ENCODE measurements around the gene C1orf35. TPM values are rescaled to one million over a fixed set of nuclear protein-coding genes. Genes with fewer than 3 reads are reported as not detected.
A peak's percentile ranks its signal among the peaks of the same experiment; 100 is the strongest.

The C1orf35 gene
- total RNA-seq, 1 experiment from 2014 or later: 24.9 TPM

DNA sequence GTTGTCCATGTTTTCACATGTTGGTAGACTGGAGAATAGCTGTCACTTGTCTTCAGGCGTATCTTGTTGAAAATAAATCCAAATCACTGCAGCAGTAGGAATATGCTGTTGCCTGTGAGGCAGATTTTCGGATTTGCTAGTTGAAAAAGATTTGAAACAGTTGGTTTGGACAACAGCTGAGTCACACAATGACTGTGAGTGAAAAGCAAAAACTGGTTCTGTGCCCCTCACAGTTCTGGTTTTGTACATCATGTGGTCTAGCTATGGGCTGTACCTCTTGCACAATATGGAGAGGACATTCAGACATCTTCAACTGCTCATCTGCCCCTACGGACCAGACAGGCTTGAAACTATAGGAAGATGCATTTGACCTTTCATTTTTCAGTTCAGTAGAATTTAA, 18.8 kb downstream of the C1orf35 start:
- ATAC-seq (no peak), DNase-seq (ENCODE audit: low read depth, low spot score) (no peak)
- BruUV-seq (replicated peaks): no TSS peak
- peak overlapping the region; percentile 82 for H3K27ac ChIP-seq (ENCODE audit: low read length)
- peaks cover 59% of the 10 kb centered on the region for H3K4me1 ChIP-seq (ENCODE audit: control insufficient read depth, insufficient read depth, low read length)
- intact Hi-C loops (cut with micrococcal nuclease; ENCODE audit: unreplicated experiment) (no loop called here), in situ Hi-C loops (cut with HindIII; ENCODE audit: low pct_unique_long_range_greater_than_20kb, low sequenced_read_pairs) (no loop called here)
- no peaks in the 10 kb centered on the region for H3K9me3 ChIP-seq (ENCODE audit: control insufficient read depth, insufficient read depth, low read depth, low read length)
- POLR2A ChIA-PET: no interaction called here
- no peaks in the 10 kb centered on the region for H3K27me3 ChIP-seq (ENCODE audit: control insufficient read depth, insufficient read depth, low read length)
- H3K36me3 ChIP-seq (ENCODE audit: control insufficient read depth, insufficient read depth, low read length): peaks cover 7% of the 10 kb centered on the region; the same call in 1 of the 2 replicates
- TF ChIP-seq, protein P1, sequence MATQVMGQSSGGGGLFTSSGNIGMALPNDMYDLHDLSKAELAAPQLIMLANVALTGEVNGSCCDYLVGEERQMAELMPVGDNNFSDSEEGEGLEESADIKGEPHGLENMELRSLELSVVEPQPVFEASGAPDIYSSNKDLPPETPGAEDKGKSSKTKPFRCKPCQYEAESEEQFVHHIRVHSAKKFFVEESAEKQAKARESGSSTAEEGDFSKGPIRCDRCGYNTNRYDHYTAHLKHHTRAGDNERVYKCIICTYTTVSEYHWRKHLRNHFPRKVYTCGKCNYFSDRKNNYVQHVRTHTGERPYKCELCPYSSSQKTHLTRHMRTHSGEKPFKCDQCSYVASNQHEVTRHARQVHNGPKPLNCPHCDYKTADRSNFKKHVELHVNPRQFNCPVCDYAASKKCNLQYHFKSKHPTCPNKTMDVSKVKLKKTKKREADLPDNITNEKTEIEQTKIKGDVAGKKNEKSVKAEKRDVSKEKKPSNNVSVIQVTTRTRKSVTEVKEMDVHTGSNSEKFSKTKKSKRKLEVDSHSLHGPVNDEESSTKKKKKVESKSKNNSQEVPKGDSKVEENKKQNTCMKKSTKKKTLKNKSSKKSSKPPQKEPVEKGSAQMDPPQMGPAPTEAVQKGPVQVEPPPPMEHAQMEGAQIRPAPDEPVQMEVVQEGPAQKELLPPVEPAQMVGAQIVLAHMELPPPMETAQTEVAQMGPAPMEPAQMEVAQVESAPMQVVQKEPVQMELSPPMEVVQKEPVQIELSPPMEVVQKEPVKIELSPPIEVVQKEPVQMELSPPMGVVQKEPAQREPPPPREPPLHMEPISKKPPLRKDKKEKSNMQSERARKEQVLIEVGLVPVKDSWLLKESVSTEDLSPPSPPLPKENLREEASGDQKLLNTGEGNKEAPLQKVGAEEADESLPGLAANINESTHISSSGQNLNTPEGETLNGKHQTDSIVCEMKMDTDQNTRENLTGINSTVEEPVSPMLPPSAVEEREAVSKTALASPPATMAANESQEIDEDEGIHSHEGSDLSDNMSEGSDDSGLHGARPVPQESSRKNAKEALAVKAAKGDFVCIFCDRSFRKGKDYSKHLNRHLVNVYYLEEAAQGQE (IDR thresholded peaks at IDR 0.05; ENCODE audit: insufficient read depth in 1 of 2, low read depth in 2 of 2, low read length in 1 of 2): no peak
- TF ChIP-seq TCF7L2 (IDR thresholded peaks at IDR 0.05; ENCODE audit: low read depth, low read length): no peak
- TF ChIP-seq, protein P2, sequence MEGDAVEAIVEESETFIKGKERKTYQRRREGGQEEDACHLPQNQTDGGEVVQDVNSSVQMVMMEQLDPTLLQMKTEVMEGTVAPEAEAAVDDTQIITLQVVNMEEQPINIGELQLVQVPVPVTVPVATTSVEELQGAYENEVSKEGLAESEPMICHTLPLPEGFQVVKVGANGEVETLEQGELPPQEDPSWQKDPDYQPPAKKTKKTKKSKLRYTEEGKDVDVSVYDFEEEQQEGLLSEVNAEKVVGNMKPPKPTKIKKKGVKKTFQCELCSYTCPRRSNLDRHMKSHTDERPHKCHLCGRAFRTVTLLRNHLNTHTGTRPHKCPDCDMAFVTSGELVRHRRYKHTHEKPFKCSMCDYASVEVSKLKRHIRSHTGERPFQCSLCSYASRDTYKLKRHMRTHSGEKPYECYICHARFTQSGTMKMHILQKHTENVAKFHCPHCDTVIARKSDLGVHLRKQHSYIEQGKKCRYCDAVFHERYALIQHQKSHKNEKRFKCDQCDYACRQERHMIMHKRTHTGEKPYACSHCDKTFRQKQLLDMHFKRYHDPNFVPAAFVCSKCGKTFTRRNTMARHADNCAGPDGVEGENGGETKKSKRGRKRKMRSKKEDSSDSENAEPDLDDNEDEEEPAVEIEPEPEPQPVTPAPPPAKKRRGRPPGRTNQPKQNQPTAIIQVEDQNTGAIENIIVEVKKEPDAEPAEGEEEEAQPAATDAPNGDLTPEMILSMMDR (IDR thresholded peaks at IDR 0.05): no peak
- no peak for TF ChIP-seq SIN3A (IDR thresholded peaks at IDR 0.05; ENCODE audit: borderline replicate concordance, insufficient read depth, low read depth, low read length)
- no peak for TF ChIP-seq POLR2AphosphoS5 (IDR thresholded peaks at IDR 0.05; ENCODE audit: low read depth, low read length)
- peak overlapping the region; percentile 87 to 98 for H3K4me3 ChIP-seq (ENCODE audit: low read depth in 2 of 2, low read length in 2 of 2)
- CTCF ChIA-PET: no interaction called here

- BruUV-seq (replicated peaks): no TSS peak
- ChIA-PET CTCF (no interaction called here), POLR2A (no interaction called here)
- peak overlapping the region; percentile 82 for H3K27ac ChIP-seq (ENCODE audit: low read length)
- no peaks in the 10 kb centered on the region for H3K9me3 ChIP-seq (ENCODE audit: control insufficient read depth, insufficient read depth, low read depth, low read length)
- peaks cover 7% of the 10 kb centered on the region; the same call in 1 of the 2 replicates for H3K36me3 ChIP-seq (ENCODE audit: control insufficient read depth, insufficient read depth, low read length)
- peak overlapping the region; percentile 87 to 98 for H3K4me3 ChIP-seq (ENCODE audit: low read depth in 2 of 2, low read length in 2 of 2)
- TF ChIP-seq SIN3A (IDR thresholded peaks at IDR 0.05; ENCODE audit: borderline replicate concordance, insufficient read depth, low read depth, low read length): 0 out of 2 replicates have a peak, but pooled peaks have one; percentile 36
- TF ChIP-seq, protein P2 (IDR thresholded peaks at IDR 0.05): no peak
- in situ Hi-C loops (cut with HindIII; ENCODE audit: low pct_unique_long_range_greater_than_20kb, low sequenced_read_pairs): no loop called here
- intact Hi-C loops (cut with micrococcal nuclease; ENCODE audit: unreplicated experiment): no loop called here
- H3K27me3 ChIP-seq (ENCODE audit: control insufficient read depth, insufficient read depth, low read length): no peaks in the 10 kb centered on the region
- ATAC-seq (no peak), DNase-seq (ENCODE audit: low read depth, low spot score) (no peak)
- peaks cover 54% of the 10 kb centered on the region for H3K4me1 ChIP-seq (ENCODE audit: control insufficient read depth, insufficient read depth, low read length)
Observed at GRCh38 chr1:228083871-228084278, 19.2 kb downstream of the C1orf35 start.
